ENCODE results near the gene PNMA8B. TPM values are rescaled to one million over a fixed set of nuclear protein-coding genes. Genes with fewer than 3 reads are reported as not detected.

The PNMA8B gene
- total RNA-seq, result 0.72 and 1.2 TPM in 2 replicates

- H3K27ac ChIP-seq (ENCODE audit: low read depth, low read length), result no peak within 1 kb of the TSS
- no peaks in the 10 kb centered on the region for H4K20me1 ChIP-seq (ENCODE audit: insufficient read depth, low read length)
- no peaks in the 10 kb centered on the region for H3K36me3 ChIP-seq (ENCODE audit: insufficient read depth, low read length)
- no peaks in the 10 kb centered on the region for H3K79me2 ChIP-seq (ENCODE audit: insufficient read depth, low read length)
- no peak within 1 kb of the TSS for H3K4me2 ChIP-seq (ENCODE audit: insufficient read depth, low read length)
- DNase-seq (ENCODE audit: insufficient read length, low spot score, missing footprints), result peak; percentile 93
- TF ChIP-seq, protein P1, sequence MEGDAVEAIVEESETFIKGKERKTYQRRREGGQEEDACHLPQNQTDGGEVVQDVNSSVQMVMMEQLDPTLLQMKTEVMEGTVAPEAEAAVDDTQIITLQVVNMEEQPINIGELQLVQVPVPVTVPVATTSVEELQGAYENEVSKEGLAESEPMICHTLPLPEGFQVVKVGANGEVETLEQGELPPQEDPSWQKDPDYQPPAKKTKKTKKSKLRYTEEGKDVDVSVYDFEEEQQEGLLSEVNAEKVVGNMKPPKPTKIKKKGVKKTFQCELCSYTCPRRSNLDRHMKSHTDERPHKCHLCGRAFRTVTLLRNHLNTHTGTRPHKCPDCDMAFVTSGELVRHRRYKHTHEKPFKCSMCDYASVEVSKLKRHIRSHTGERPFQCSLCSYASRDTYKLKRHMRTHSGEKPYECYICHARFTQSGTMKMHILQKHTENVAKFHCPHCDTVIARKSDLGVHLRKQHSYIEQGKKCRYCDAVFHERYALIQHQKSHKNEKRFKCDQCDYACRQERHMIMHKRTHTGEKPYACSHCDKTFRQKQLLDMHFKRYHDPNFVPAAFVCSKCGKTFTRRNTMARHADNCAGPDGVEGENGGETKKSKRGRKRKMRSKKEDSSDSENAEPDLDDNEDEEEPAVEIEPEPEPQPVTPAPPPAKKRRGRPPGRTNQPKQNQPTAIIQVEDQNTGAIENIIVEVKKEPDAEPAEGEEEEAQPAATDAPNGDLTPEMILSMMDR (IDR thresholded peaks at IDR 0.05; ENCODE audit: extremely low read depth, low read depth, low read length), result no peak
- peaks cover 20% of the 10 kb centered on the region for H3K27me3 ChIP-seq (ENCODE audit: insufficient read depth, low read length)
- no peaks in the 10 kb centered on the region for H3K9me3 ChIP-seq (ENCODE audit: low read depth, low read length)
- peak within 1 kb of the TSS; percentile 42 for H3K4me3 ChIP-seq (ENCODE audit: insufficient read depth, low read length)
- H3K4me1 ChIP-seq (ENCODE audit: insufficient read depth, low read length), result no peaks in the 10 kb centered on the region
- peak within 1 kb of the TSS; percentile 15 for H2AFZ ChIP-seq (ENCODE audit: low read length)
These were observed at the start of gene PNMA8B for GRCh38 chr19:46495786-46496099. Gene PNMA8B (minus strand): TSS chr19:46495867. CDS start chr19:46495465, 402 bp downstream.

DNA sequence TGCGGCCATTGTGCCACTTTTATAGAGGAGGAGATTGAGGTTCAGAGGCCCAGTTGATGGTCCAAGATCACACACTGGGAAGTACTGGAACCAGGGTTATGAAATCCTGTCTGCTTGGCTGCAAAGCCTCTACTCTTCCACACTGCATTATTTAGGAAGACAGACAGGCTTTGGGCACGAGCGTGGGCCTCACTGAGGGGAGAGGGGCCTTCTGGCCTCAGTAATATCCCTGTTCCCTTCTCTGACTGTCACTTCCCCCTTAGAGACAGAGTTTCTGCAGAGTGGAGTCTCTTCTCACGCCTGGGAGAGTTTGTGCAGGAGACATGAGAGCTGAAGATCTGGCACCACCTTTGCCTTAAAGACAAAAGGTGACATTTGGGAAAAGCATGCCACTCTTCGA, 49.0 kb upstream of the PNMA8B start:
- Histone ChIP-seq H3K9me3 (ENCODE audit: low read depth, low read length) (no peaks in the 10 kb centered on the region), H3K27ac (ENCODE audit: low read depth, low read length) (no peak overlapping the region), H3K36me3 (ENCODE audit: insufficient read depth, low read length) (no peaks in the 10 kb centered on the region), H3K4me3 (ENCODE audit: insufficient read depth, low read length) (no peak overlapping the region), H3K4me2 (ENCODE audit: insufficient read depth, low read length) (no peak overlapping the region), H3K4me1 (ENCODE audit: insufficient read depth, low read length) (no peaks in the 10 kb centered on the region), H3K79me2 (ENCODE audit: insufficient read depth, low read length) (no peaks in the 10 kb centered on the region), H3K27me3 (ENCODE audit: insufficient read depth, low read length) (no peaks in the 10 kb centered on the region), H4K20me1 (ENCODE audit: insufficient read depth, low read length) (no peaks in the 10 kb centered on the region), H2AFZ (ENCODE audit: low read length) (no peak overlapping the region)
- TF ChIP-seq, protein P1 (IDR thresholded peaks at IDR 0.05; ENCODE audit: extremely low read depth, low read depth, low read length), result no peak
- DNase-seq (ENCODE audit: insufficient read length, low spot score, missing footprints), result no peak

- H3K4me3 ChIP-seq (ENCODE audit: insufficient read depth, low read length), result no peak overlapping the region
- H3K27me3 ChIP-seq (ENCODE audit: insufficient read depth, low read length), result no peaks in the 10 kb centered on the region
- H3K4me2 ChIP-seq (ENCODE audit: insufficient read depth, low read length), result no peak overlapping the region
- H3K27ac ChIP-seq (ENCODE audit: low read depth, low read length), result no peak overlapping the region
- no peaks in the 10 kb centered on the region for H4K20me1 ChIP-seq (ENCODE audit: insufficient read depth, low read length)
- no peaks in the 10 kb centered on the region for H3K4me1 ChIP-seq (ENCODE audit: insufficient read depth, low read length)
- H3K9me3 ChIP-seq (ENCODE audit: low read depth, low read length), result no peaks in the 10 kb centered on the region
- H2AFZ ChIP-seq (ENCODE audit: low read length), result no peak overlapping the region
- peak; percentile 91 for DNase-seq (ENCODE audit: insufficient read length, low spot score, missing footprints)
- no peaks in the 10 kb centered on the region for H3K79me2 ChIP-seq (ENCODE audit: insufficient read depth, low read length)
- TF ChIP-seq, protein P1 (IDR thresholded peaks at IDR 0.05; ENCODE audit: extremely low read depth, low read depth, low read length), result peak; percentile 91
- H3K36me3 ChIP-seq (ENCODE audit: insufficient read depth, low read length), result no peaks in the 10 kb centered on the region
These were observed 47.0 kb upstream of the PNMA8B start for GRCh38 chr19:46542428-46543230.

DNA sequence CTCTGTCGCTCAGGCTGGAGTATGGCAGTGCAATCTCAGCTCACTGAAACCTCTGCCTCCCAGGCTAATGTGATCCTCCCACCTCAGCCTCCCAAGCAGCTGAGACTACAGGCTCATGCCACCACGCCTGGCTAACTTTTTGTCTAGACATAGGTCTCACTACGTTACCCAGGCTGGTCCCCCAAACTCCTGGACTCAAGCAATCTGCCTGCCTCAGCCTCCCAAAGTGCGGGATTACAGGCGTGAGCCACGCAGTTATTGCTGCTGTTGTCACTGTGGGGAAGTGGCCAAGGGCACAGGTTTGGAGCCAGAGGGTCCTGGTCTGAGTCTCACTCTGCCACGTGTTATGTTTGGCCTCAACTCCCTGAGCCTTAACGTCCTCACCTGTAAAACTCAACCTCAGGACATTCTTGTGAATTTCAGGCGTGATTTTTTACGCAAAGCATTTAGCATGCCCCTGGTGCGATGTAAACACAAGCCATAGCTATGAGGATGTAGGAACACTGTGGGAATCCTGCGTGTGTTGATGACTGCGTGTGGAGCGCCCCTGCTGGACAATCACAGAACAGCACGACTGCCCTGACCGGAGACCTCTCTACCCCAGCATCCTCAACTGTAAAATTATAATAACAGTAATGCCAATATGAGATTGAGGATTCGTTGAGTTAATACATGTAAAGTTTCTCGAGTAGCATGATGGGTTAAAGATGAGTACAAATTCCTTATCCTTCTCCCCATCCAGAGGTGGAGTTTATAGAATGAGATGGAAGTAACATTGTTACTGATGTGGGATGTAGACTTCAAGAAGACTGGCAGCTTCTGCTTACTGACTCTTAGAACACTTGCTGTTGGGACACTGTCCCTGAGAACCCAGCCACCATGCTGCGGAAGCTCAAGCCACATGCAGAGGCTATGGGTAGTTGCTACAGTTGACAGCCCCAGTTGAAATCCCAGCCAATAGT, 41.8 kb upstream of the PNMA8B start:
- DNase-seq (ENCODE audit: insufficient read length, low spot score, missing footprints), result peak; percentile 84
- H3K27ac ChIP-seq (ENCODE audit: low read depth, low read length), result no peak overlapping the region
- no peaks in the 10 kb centered on the region for H3K36me3 ChIP-seq (ENCODE audit: insufficient read depth, low read length)
- H2AFZ ChIP-seq (ENCODE audit: low read length), result no peak overlapping the region
- H3K4me1 ChIP-seq (ENCODE audit: insufficient read depth, low read length), result no peaks in the 10 kb centered on the region
- no peaks in the 10 kb centered on the region for H3K79me2 ChIP-seq (ENCODE audit: insufficient read depth, low read length)
- H3K27me3 ChIP-seq (ENCODE audit: insufficient read depth, low read length), result no peaks in the 10 kb centered on the region
- no peaks in the 10 kb centered on the region for H4K20me1 ChIP-seq (ENCODE audit: insufficient read depth, low read length)
- no peak overlapping the region for H3K4me2 ChIP-seq (ENCODE audit: insufficient read depth, low read length)
- H3K9me3 ChIP-seq (ENCODE audit: low read depth, low read length), result no peaks in the 10 kb centered on the region
- TF ChIP-seq, protein P1 (IDR thresholded peaks at IDR 0.05; ENCODE audit: extremely low read depth, low read depth, low read length), result peak; percentile 97
- no peak overlapping the region for H3K4me3 ChIP-seq (ENCODE audit: insufficient read depth, low read length)
